PC-9 (cell line): Measurements from ENCODE around the gene SPECC1L. TPM values are rescaled to one million over a fixed set of nuclear protein-coding genes. Genes with fewer than 3 reads are reported as not detected.
A peak's percentile ranks its signal among the peaks of the same experiment; 100 is the strongest.

Source experiments
- BruUV-seq: library from RNA; stranded (reverse); fragments of 400-500 nt; replicated peaks from 2 replicates; lab custom pipeline; 2021; lab: Mats Ljungman, UMichigan
- CTCF ChIA-PET: fragments of 300-600 bp; sonication (Branson Sonifier 250); formaldehyde crosslinking; loops from one replicate; lab custom pipeline; 2022; ENCODE audit warnings: antibody characterized with exemption; lab: Charles Lee
- POLR2A ChIA-PET: fragments of 300-600 bp; sonication (Branson Sonifier 250); formaldehyde crosslinking; loops from one replicate; lab custom pipeline; 2022; ENCODE audit warnings: antibody characterized with exemption; ENCODE audit not compliant: unreplicated experiment; lab: Charles Lee
- DNase-seq, 2 experiments: peaks; one replicate each; pipeline versions ENCODE4 v3.0.0 to v3.0.0-alpha.2; 2015 to 2022; ENCODE audit warnings: mixed read lengths in 1 of 2
- H2AFZ ChIP-seq: fragments of 200-600 bp; sonication (generic); 2 replicates; pipeline ENCODE4 v1.8.1; 2017; ENCODE audit warnings: antibody characterized with exemption
- H3F3A ChIP-seq: fragments of 200-600 bp; sonication (generic); 2 replicates; pipeline ENCODE4 v1.8.1; 2017; ENCODE audit warnings: antibody characterized with exemption, mild to moderate bottlenecking, low read depth; ENCODE audit not compliant: insufficient read depth
- H3K27ac ChIP-seq: fragments of 200-600 bp; sonication (generic); 2 replicates; pipeline ENCODE4 v1.6.1; 2016; ENCODE audit warnings: mixed run types
- H3K27me3 ChIP-seq: fragments of 200-600 bp; sonication (generic); 2 replicates; pipeline ENCODE4 v1.6.1; 2016; ENCODE audit warnings: low read depth, mixed run types; ENCODE audit not compliant: insufficient read depth
- H3K36me3 ChIP-seq: fragments of 200-600 bp; sonication (generic); 2 replicates; pipeline ENCODE4 v1.6.1; 2016; ENCODE audit warnings: low read depth, mixed run types
- H3K4me1 ChIP-seq: fragments of 200-600 bp; sonication (generic); replicated peaks from 2 replicates; pipeline ENCODE4 v1.6.1; 2016; ENCODE audit warnings: mixed run types; ENCODE audit not compliant: insufficient read depth
- H3K4me2 ChIP-seq: fragments of 200-600 bp; sonication (generic); 2 replicates; pipeline ENCODE4 v1.6.1; 2017; ENCODE audit warnings: mixed run types
- H3K4me3 ChIP-seq: fragments of 200-600 bp; sonication (generic); 2 replicates; pipeline ENCODE4 v1.6.1; 2016; ENCODE audit warnings: mixed run types
- H3K79me2 ChIP-seq: fragments of 200-600 bp; sonication (generic); 2 replicates; pipeline ENCODE4 v1.6.1; 2017; ENCODE audit warnings: low read depth, mixed run types
- H3K9me2 ChIP-seq: fragments of 200-600 bp; sonication (generic); 2 replicates; pipeline ENCODE4 v1.8.1; 2017; ENCODE audit warnings: mild to moderate bottlenecking; ENCODE audit not compliant: insufficient read depth
- H3K9me3 ChIP-seq: fragments of 200-600 bp; sonication (generic); 2 replicates; pipeline ENCODE4 v1.8.1; 2016; ENCODE audit warnings: low read depth; ENCODE audit not compliant: insufficient read depth
- H4K20me1 ChIP-seq: fragments of 200-600 bp; sonication (generic); 2 replicates; pipeline ENCODE4 v1.8.1; 2017; ENCODE audit not compliant: insufficient read depth
- CTCF ChIP-seq: fragments of 200-600 bp; sonication (generic); conservative IDR thresholded peaks from 2 replicates; pipeline ENCODE4 v1.6.1; 2017; ENCODE audit warnings: mixed run types, antibody characterized with exemption, mild to moderate bottlenecking, moderate library complexity
- EZH2 ChIP-seq: fragments of 200-600 bp; sonication (generic); IDR thresholded peaks from 2 replicates; pipeline ENCODE4 v1.8.0; 2017; ENCODE audit warnings: antibody characterized with exemption, low read depth
- intact Hi-C: fragments of 100-400 bp; cut with micrococcal nuclease; formaldehyde crosslinking; loops from one replicate; pipeline ENCODE4 v1.10.0; 2022; ENCODE audit not compliant: unreplicated experiment
- total RNA-seq: library from RNA; stranded (reverse); gene quantifications from 2 replicates; pipeline ENCODE4 v1.2.3, GENCODE V29; 2021

The SPECC1L gene
- total RNA-seq, 1 experiment from 2014 or later = 38.9 TPM

- no peaks in the 10 kb centered on the region for H3K9me2 ChIP-seq
- no TSS peak for BruUV-seq
- peaks cover 36% of the 10 kb centered on the region for H3K4me1 ChIP-seq
- no peak overlapping the region; the same call in 1 of the 2 replicates for H2AFZ ChIP-seq
- H3F3A ChIP-seq = peaks cover 20% of the 10 kb centered on the region
- H3K4me3 ChIP-seq = no peak overlapping the region
- no peaks in the 10 kb centered on the region for H3K79me2 ChIP-seq
- POLR2A ChIA-PET = interaction anchor here (0.6 kb wide), 1 partner anchor 89 kb away, joined by 18 read pairs; no protein-coding TSS in a partner anchor
- peak overlapping the region; percentile 56 for H3K4me2 ChIP-seq
- DNase-seq = peak; percentile 13 to 63
- peak overlapping the region; percentile 59 for H3K27ac ChIP-seq
- H3K9me3 ChIP-seq = no peaks in the 10 kb centered on the region
- H4K20me1 ChIP-seq = no peaks in the 10 kb centered on the region
- CTCF ChIA-PET = no interaction called here
- no peaks in the 10 kb centered on the region for H3K36me3 ChIP-seq
- intact Hi-C loops = loop anchor here (1.0 kb wide), 1 partner anchor 19 kb away; no protein-coding TSS in a partner anchor
- no peaks in the 10 kb centered on the region for H3K27me3 ChIP-seq
- TF ChIP-seq EZH2 (no peak), CTCF (no peak)
Measured at GRCh38 chr22:24466716-24467328, 196.2 kb downstream of the SPECC1L start.

- no peak overlapping the region for H2AFZ ChIP-seq
- CTCF ChIA-PET = no interaction called here
- BruUV-seq = no TSS peak
Measured at GRCh38 chr22:24467340-24467739, 196.7 kb downstream of the SPECC1L start.

More at GRCh38 chr22:24467340-24467739, 196.7 kb downstream of the SPECC1L start:
- Histone ChIP-seq H3K9me3 (no peaks in the 10 kb centered on the region), H3K36me3 (no peaks in the 10 kb centered on the region), H3K4me1 (peaks cover 36% of the 10 kb centered on the region), H3K27me3 (no peaks in the 10 kb centered on the region), H3K4me2 (peak overlapping the region; percentile 56), H3K79me2 (no peaks in the 10 kb centered on the region), H3K9me2 (no peaks in the 10 kb centered on the region), H3F3A (peaks cover 20% of the 10 kb centered on the region), H3K4me3 (no peak overlapping the region), H3K27ac (peak overlapping the region; percentile 59; the same call in 1 of the 2 replicates), H4K20me1 (no peaks in the 10 kb centered on the region)
- TF ChIP-seq EZH2 = no peak
- TF ChIP-seq CTCF = no peak
- POLR2A ChIA-PET = no interaction called here
- no peak for DNase-seq
- intact Hi-C loops = loop anchor here (1.0 kb wide), 1 partner anchor 19 kb away; no protein-coding TSS in a partner anchor

Other genes starting within 250 kb of the SPECC1L start
- 5.5 and 5.7 TPM in 2 replicates for gene SUSD2, start 89.3 kb upstream of the SPECC1L start, total RNA-seq
- gene GGT5, start 25.7 kb upstream of the SPECC1L start, total RNA-seq = not detected in 2 replicates
- 1.8 and 2.6 TPM in 2 replicates for gene ADORA2A, start 156.8 kb downstream of the SPECC1L start, total RNA-seq
- 0.17 and 0.80 TPM in 2 replicates for gene UPB1, start 224.5 kb downstream of the SPECC1L start, total RNA-seq